H1 (cell line): ENCODE data around the gene CSNK2B. TPM values are rescaled to one million over a fixed set of nuclear protein-coding genes. Genes with fewer than 3 reads are reported as not detected.

Source experiments
- CTCF ChIA-PET: fragments of 300-600 bp; sonication (Branson Sonifier 250); formaldehyde crosslinking; loops from one replicate; lab custom pipeline; 2021; ENCODE audit not compliant: partially characterized antibody; lab: Charles Lee
- POLR2A ChIA-PET: fragments of 300-600 bp; sonication (Branson Sonifier 250); formaldehyde crosslinking; loops from one replicate; lab custom pipeline; 2021; ENCODE audit warnings: inconsistent platforms; ENCODE audit not compliant: partially characterized antibody; lab: Charles Lee
- DNase-seq, 2 experiments: peaks; one replicate each; pipeline versions ENCODE4 v3.0.0 to v3.0.0-alpha.2; 2010 to 2022; ENCODE audit warnings: low spot score in 2 of 2, low read depth in 1 of 2, mixed read lengths in 1 of 2
- FAIRE-seq: peaks from 2 replicates; lab custom pipeline; 2011; peaks lifted over from hg19 to GRCh38; lab: Jason Lieb, UNC
- H2AFZ ChIP-seq: 2 replicates; pipeline ENCODE4 v1.8.1; 2012; ENCODE audit warnings: low read length, inconsistent platforms
- H2AK5ac ChIP-seq: 2 replicates; pipeline ENCODE4 v1.6.1; 2013; ENCODE audit warnings: low read depth, low read length
- H2BK120ac ChIP-seq: replicated peaks from 2 replicates; pipeline ENCODE3; 2013; ENCODE audit warnings: low read depth, low read length, inconsistent platforms
- H2BK12ac ChIP-seq: 2 replicates; pipeline ENCODE4 v1.6.1; 2013; ENCODE audit warnings: low read depth, low read length
- H2BK15ac ChIP-seq: 2 replicates; pipeline ENCODE4 v1.6.1; 2013; ENCODE audit warnings: low read length
- H2BK20ac ChIP-seq: 2 replicates; pipeline ENCODE4 v1.6.1; 2013; ENCODE audit warnings: low read length
- H2BK5ac ChIP-seq: 2 replicates; pipeline ENCODE4 v1.6.1; 2013; ENCODE audit warnings: low read depth, low read length
- H3K14ac ChIP-seq: 2 replicates; pipeline ENCODE4 v1.6.1; 2013; ENCODE audit warnings: inconsistent platforms; ENCODE audit not compliant: insufficient read length
- H3K18ac ChIP-seq: 2 replicates; pipeline ENCODE4 v1.6.1; 2013; ENCODE audit warnings: low read length; ENCODE audit errors: extremely low read depth
- H3K23ac ChIP-seq: 2 replicates; pipeline ENCODE4 v1.6.1; 2013; ENCODE audit warnings: inconsistent platforms; ENCODE audit not compliant: insufficient read length
- H3K23me2 ChIP-seq: 2 replicates; pipeline ENCODE4 v1.6.1; 2013; ENCODE audit warnings: low read depth, low read length
- H3K27ac ChIP-seq: 2 replicates; pipeline ENCODE4 v1.6.1; 2011; ENCODE audit warnings: low read depth, low read length, inconsistent platforms
- H3K27me3 ChIP-seq, 4 experiments: replicated peaks in 1 of 4; 1 replicate in 1 of 4; 2 replicates in 3 of 4; pipeline versions ENCODE4 v1.6.1 to v1.8.1; 2011 to 2013; ENCODE audit warnings: low read length in 3 of 4, mild to moderate bottlenecking in 3 of 4, inconsistent platforms in 2 of 4, mixed read lengths in 2 of 4, moderate library complexity in 1 of 4; ENCODE audit not compliant: control insufficient read depth in 3 of 4, insufficient read depth in 3 of 4; ENCODE audit errors: extremely low read depth in 1 of 4
- H3K36me3 ChIP-seq, 4 experiments: 2 replicates each; pipeline versions ENCODE4 v1.6.1 to v1.8.1; 2011 to 2013; ENCODE audit warnings: mild to moderate bottlenecking in 4 of 4, low read length in 3 of 4, moderate library complexity in 2 of 4, control low read depth in 1 of 4, inconsistent platforms in 1 of 4; ENCODE audit not compliant: insufficient read depth in 4 of 4, control insufficient read depth in 2 of 4
- H3K4ac ChIP-seq: replicated peaks from 2 replicates; pipeline ENCODE3; 2013; ENCODE audit warnings: low read length, low read depth, mixed read lengths, inconsistent platforms; ENCODE audit not compliant: insufficient read length
- H3K4me1 ChIP-seq, 4 experiments: replicated peaks in 1 of 4; 1 replicate in 1 of 4; 2 replicates in 3 of 4; pipeline versions ENCODE4 v1.6.1 to v1.8.1; 2011 to 2013; ENCODE audit warnings: low read length in 3 of 4, inconsistent platforms in 2 of 4, mixed read lengths in 1 of 4; ENCODE audit not compliant: insufficient read depth in 4 of 4, control insufficient read depth in 3 of 4
- H3K4me2 ChIP-seq, 2 experiments: 2 replicates each; pipeline versions ENCODE4 v1.6.1 to v1.8.1; 2011 to 2013; ENCODE audit warnings: low read depth in 2 of 2, low read length in 2 of 2, control low read depth in 1 of 2, inconsistent platforms in 1 of 2, mild to moderate bottlenecking in 1 of 2; ENCODE audit not compliant: insufficient read depth in 1 of 2
- H3K4me3 ChIP-seq, 4 experiments: fragments of 200-600, 300-600 bp in 1 of 4; sonication (generic), shearing (Covaris generic), sonication (Bioruptor Twin) in 1 of 4; 2 replicates each; pipeline versions ENCODE4 v1.5.1 to v1.8.1; 2011 to 2016; ENCODE audit warnings: low read length in 4 of 4, low read depth in 3 of 4, control low read depth in 2 of 4, inconsistent platforms in 2 of 4, mild to moderate bottlenecking in 2 of 4, mixed read lengths in 1 of 4, moderate library complexity in 1 of 4; ENCODE audit not compliant: insufficient read depth in 2 of 4; ENCODE audit errors: extremely low read depth in 1 of 4
- H3K56ac ChIP-seq: replicated peaks from 2 replicates; pipeline ENCODE3; 2013; ENCODE audit warnings: low read depth, mild to moderate bottlenecking, mixed read lengths, low read length, inconsistent platforms; ENCODE audit not compliant: insufficient read length
- H3K79me1 ChIP-seq: 2 replicates; pipeline ENCODE4 v1.6.1; 2013; ENCODE audit warnings: low read depth, low read length, control low read depth
- H3K79me2 ChIP-seq, 2 experiments: 2 replicates each; pipeline versions ENCODE4 v1.6.1 to v1.8.1; 2012 to 2013; ENCODE audit warnings: low read length in 2 of 2, mild to moderate bottlenecking in 2 of 2, inconsistent platforms in 1 of 2; ENCODE audit not compliant: insufficient read depth in 2 of 2, control insufficient read depth in 1 of 2
- H3K9ac ChIP-seq, 4 experiments: replicated peaks in 1 of 4; 1 replicate in 1 of 4; 2 replicates in 3 of 4; pipeline versions ENCODE4 v1.6.1 to v1.8.1; 2011 to 2013; ENCODE audit warnings: low read depth in 3 of 4, low read length in 3 of 4, control low read depth in 2 of 4, mild to moderate bottlenecking in 2 of 4, moderate library complexity in 2 of 4, inconsistent platforms in 1 of 4; ENCODE audit errors: extremely low read depth in 1 of 4
- H3K9me3 ChIP-seq, 2 experiments: 2 replicates each; pipeline versions ENCODE4 v1.6.1 to v1.8.1; 2012 to 2013; ENCODE audit warnings: mild to moderate bottlenecking in 2 of 2, moderate library complexity in 2 of 2, control low read depth in 1 of 2, inconsistent platforms in 1 of 2, low read depth in 1 of 2, low read length in 1 of 2, mixed read lengths in 1 of 2; ENCODE audit not compliant: insufficient read depth in 2 of 2
- H4K20me1 ChIP-seq, 2 experiments: replicated peaks in 1 of 2; 2 replicates each; pipeline versions ENCODE3 to v1.8.1; 2011 to 2013; ENCODE audit warnings: inconsistent platforms in 2 of 2, low read length in 2 of 2, mild to moderate bottlenecking in 1 of 2; ENCODE audit not compliant: insufficient read depth in 2 of 2, control insufficient read depth in 1 of 2
- H4K5ac ChIP-seq: 2 replicates; pipeline ENCODE4 v1.6.1; 2013; ENCODE audit warnings: low read length, low read depth, mixed read lengths, inconsistent platforms; ENCODE audit not compliant: insufficient read length
- H4K8ac ChIP-seq: 2 replicates; pipeline ENCODE4 v1.8.0; 2013; ENCODE audit warnings: mild to moderate bottlenecking, moderate library complexity, low read length, inconsistent platforms; ENCODE audit not compliant: insufficient read depth; ENCODE audit errors: extremely low read depth
- H4K91ac ChIP-seq: replicated peaks from 2 replicates; pipeline ENCODE3; 2013; ENCODE audit warnings: low read length, mixed read lengths, inconsistent platforms; ENCODE audit not compliant: insufficient read length
- GABPA ChIP-seq: IDR thresholded peaks from 2 replicates; pipeline ENCODE4 v1.6.1; 2011; ENCODE audit warnings: mild to moderate bottlenecking, low read length, moderate library complexity, borderline replicate concordance; ENCODE audit not compliant: insufficient read depth
- WGBS, 2 experiments: shearing (Covaris generic) in 1 of 2; methylation state at CpG; one replicate each; pipeline versions ENCODE4 v1.1.6 to v1.1.7; 2013 to 2015; ENCODE audit warnings: low lambda C conversion rate in 2 of 2, mixed read lengths in 2 of 2, inconsistent platforms in 1 of 2, low coverage in 1 of 2, missing lambda C conversion rate in 1 of 2; ENCODE audit not compliant: insufficient replicate concordance in 2 of 2, insufficient coverage in 1 of 2, insufficient read length in 1 of 2; ENCODE audit errors: extremely low coverage in 1 of 2, missing lambda C conversion rate in 1 of 2; 5-methylcytosine and 5-hydroxymethylcytosine counted together
- polyA plus RNA-seq, 7 experiments: library from polyadenylated mRNA; depleted of rRNA in 3 of 7; stranded (reverse) in 5 of 7; unstranded in 2 of 7; fragments of >200 nt in 5 of 7; fragments of 200-250 nt in 2 of 7; gene quantifications; 1 replicate in 5 of 7; 2 replicates in 1 of 7; 4 replicates in 1 of 7; pipeline versions ENCODE4 v1.2.1 to v1.2.3, GENCODE V29; 2011 to 2013; ENCODE audit warnings: missing spikeins in 2 of 7, mixed read lengths in 2 of 7
- total RNA-seq: library from RNA; stranded (reverse); fragmentation: NEBNext Ultra II Directional; extraction: Animal tissue kit (Norgen Biotek cat#: 25700); gene quantifications from 2 replicates; pipeline ENCODE4 v1.2.1, GENCODE V29; 2021

The CSNK2B gene
- total and polyA plus RNA-seq, 2 of the 8 experiments (the other 6 are each of a cell fraction or from before 2014, with no cell fraction given) = 169 to 208 TPM

DNA sequence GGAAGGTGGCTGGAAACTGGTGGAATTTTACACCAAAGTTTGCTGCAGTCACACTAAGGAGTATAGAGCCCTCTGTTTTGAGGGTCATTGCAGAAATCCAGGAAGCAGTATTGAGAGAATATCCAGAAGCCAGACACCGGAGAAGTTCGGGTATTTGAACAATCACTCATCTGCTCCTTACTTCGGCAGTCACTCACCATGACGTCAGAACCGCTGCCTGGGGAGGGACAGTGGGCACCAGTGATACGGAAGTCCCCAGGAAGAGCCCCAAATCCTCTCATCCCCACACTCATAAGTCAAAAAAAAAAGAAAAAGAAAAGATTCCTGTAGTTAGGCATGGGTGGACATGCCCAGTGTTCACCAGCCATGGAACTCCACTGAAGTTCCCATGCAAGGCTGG is 11.0 kb downstream of the CSNK2B start:
- Histone ChIP-seq H3K56ac (no peak overlapping the region), H2BK20ac (no peak overlapping the region), H3K18ac (no peak overlapping the region), H2BK120ac (no peak overlapping the region), H3K23ac (no peak overlapping the region), H3K23me2 (peaks cover 6% of the 10 kb centered on the region; the same call in 1 of the 2 replicates), H3K27ac (no peak overlapping the region), H3K27me3 (peaks cover 2 to 8% (median 6%) of the 10 kb centered on the region in 4 experiments; a peak in 6 of 7 replicates), H3K79me1 (no peaks in the 10 kb centered on the region), H3K14ac (no peak overlapping the region), H3K9ac (no peak overlapping the region), H2AK5ac (no peak overlapping the region), H2BK12ac (no peak overlapping the region), H3K36me3 (peaks cover 2 to 4% (median 3%) of the 10 kb centered on the region in 4 experiments; a peak in 6 of 8 replicates), H4K5ac (no peak overlapping the region), H4K8ac (no peak overlapping the region), H2BK5ac (no peak overlapping the region), H3K4me2 (no peak overlapping the region), H3K79me2 (no peaks in the 10 kb centered on the region), H3K9me3 (no peaks in the 10 kb centered on the region), H2BK15ac (no peak overlapping the region), H4K91ac (no peak overlapping the region), H3K4ac (no peak overlapping the region), H3K4me1 (peaks cover 0 to 7% (median 2%) of the 10 kb centered on the region in 4 experiments; a peak in 4 of 7 replicates), H4K20me1 (no peaks in the 10 kb centered on the region), H2AFZ (no peak overlapping the region), H3K4me3 (no peak overlapping the region)
- ChIA-PET POLR2A (interaction anchor here (1.1 to 2.1 kb wide), 6 partner anchors 10 to 157 kb away, joined by 3 to 10 read pairs (median 4); partner anchors contain the start of genes BAG6 and HSPA1B), CTCF (interaction anchor here (1.2 to 1.9 kb wide), 3 partner anchors 12 to 246 kb away, joined by 4 to 5 read pairs (median 4); partner anchors contain the start of gene GPANK1)
- TF ChIP-seq GABPA = no peak
- WGBS, 2 experiments = 81% methylated on average over 6 of the region's 6 CpGs; no CpG with 5 or more reads in 1 of the 2 experiments
- DNase-seq (no peak), FAIRE-seq (no peak)
